BE2C (cell line): ENCODE data around the gene KLF5.

Source experiments
- DNase-seq: peaks from one replicate; pipeline ENCODE4 v3.0.0-alpha.2; 2020
- H3K27me3 ChIP-seq: fragments of 250-450 bp; sonication (Bioruptor Pico); 2 replicates; pipeline ENCODE4 v1.5.1; 2020; ENCODE audit warnings: mild to moderate bottlenecking
- H3K36me3 ChIP-seq: fragments of 250-450 bp; sonication (Bioruptor Pico); 2 replicates; pipeline ENCODE4 v1.5.1; 2020; ENCODE audit warnings: mild to moderate bottlenecking
- H3K4me1 ChIP-seq: fragments of 250-450 bp; sonication (Bioruptor Pico); 2 replicates; pipeline ENCODE4 v1.5.1; 2020
- H3K4me3 ChIP-seq: 2 replicates; pipeline ENCODE4 v1.5.1; 2011; ENCODE audit warnings: low read depth, low read length
- H3K9me3 ChIP-seq: fragments of 250-450 bp; sonication (Bioruptor Pico); 2 replicates; pipeline ENCODE4 v1.5.1; 2020
- TF ChIP-seq, protein P1 (sequence below): IDR thresholded peaks from 2 replicates; pipeline ENCODE4 v1.5.1; 2012; ENCODE audit warnings: mild to moderate bottlenecking, low read depth, low read length

KLF5 gene

DNA sequence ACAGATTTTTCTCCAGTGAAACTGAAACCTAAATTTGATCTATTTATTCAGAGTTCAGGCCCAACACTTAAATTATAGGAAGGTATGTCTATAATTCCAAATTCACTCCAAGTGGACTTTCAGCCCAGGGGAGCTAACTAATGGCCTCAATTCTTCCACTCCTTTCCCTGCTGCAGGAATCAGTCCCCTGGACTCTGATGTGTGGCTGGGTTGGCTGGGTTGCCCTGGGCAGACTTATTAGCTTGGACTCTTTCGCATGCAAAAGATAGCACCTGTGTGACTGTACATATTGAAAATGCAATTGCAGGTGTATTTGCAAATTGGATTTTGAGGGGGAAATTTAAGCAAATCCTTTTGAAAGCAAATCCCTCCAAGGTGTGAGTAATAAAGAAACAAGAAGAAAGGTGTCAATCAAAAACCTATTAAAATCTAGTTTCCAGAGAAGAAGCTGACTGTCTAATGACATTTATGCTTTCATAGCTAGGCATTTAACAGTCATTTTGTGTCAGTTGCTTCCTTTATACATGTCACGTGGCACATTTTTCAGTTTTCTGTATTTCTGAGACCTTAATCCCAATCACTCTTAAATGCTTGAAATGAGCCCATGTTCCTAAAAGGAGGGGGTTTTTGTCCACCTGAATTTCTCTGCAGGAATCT lies 42.7 kb downstream of the KLF5 start:
- Histone ChIP-seq H3K4me1 (no peaks in the 10 kb centered on the region), H3K27me3 (no peaks in the 10 kb centered on the region), H3K9me3 (no peaks in the 10 kb centered on the region), H3K4me3 (no peak overlapping the region), H3K36me3 (no peaks in the 10 kb centered on the region)
- TF ChIP-seq, protein P1, sequence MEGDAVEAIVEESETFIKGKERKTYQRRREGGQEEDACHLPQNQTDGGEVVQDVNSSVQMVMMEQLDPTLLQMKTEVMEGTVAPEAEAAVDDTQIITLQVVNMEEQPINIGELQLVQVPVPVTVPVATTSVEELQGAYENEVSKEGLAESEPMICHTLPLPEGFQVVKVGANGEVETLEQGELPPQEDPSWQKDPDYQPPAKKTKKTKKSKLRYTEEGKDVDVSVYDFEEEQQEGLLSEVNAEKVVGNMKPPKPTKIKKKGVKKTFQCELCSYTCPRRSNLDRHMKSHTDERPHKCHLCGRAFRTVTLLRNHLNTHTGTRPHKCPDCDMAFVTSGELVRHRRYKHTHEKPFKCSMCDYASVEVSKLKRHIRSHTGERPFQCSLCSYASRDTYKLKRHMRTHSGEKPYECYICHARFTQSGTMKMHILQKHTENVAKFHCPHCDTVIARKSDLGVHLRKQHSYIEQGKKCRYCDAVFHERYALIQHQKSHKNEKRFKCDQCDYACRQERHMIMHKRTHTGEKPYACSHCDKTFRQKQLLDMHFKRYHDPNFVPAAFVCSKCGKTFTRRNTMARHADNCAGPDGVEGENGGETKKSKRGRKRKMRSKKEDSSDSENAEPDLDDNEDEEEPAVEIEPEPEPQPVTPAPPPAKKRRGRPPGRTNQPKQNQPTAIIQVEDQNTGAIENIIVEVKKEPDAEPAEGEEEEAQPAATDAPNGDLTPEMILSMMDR: no peak
- DNase-seq: no peak

DNA sequence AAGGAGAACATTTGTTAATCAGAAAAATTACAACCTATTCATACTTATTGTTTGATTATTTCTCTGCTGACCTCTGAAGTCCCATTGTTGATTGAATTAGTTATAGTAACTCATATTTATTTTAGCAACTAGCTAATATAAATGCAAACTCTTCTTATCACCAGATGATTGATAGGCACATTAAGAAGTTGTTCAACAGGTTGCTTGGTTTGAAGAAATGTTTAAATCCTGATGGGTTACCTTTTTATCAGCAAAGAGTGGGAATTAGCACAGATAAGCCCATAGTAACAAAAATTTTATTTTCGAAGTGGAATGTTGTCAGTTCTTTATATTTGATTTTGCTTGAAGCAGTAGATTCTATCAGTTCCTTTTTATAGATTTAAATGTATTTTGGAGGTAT lies 44.4 kb downstream of the KLF5 start:
- Histone ChIP-seq H3K4me3 (no peak overlapping the region), H3K36me3 (no peaks in the 10 kb centered on the region), H3K27me3 (no peaks in the 10 kb centered on the region), H3K9me3 (no peaks in the 10 kb centered on the region), H3K4me1 (no peaks in the 10 kb centered on the region)
- DNase-seq: no peak
- TF ChIP-seq, protein P1: no peak

DNA sequence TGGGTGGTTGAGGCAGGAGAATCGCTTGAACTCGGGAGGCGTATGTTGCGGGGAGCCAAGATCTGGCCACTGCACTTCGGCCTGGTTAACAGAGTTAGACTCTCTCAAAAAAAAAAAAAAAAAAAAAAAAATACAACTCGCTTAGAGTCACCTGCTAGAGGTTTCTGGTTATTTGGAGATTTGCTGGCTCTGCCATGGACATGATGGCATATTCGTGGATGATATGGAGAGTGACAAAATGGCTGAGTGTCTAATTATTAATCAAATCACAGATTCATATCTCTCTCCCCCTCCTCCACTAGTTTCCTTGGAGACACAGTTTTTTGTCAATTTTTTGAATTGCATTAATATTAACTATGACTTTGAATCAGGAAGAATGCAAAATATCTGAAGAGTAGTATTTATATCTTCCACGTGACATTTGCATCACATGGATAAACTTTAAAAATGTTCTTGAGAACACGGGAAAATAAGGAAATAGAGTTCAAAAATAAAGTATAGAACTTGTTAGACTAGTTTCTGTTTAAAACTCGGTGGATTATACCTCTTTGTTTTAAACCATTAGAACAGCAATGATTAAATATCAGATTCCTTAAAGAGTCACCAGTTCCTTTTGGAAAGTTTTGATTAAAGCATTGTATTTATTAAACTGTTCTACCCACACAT lies 47.8 kb downstream of the KLF5 start:
- Histone ChIP-seq H3K36me3 (no peaks in the 10 kb centered on the region), H3K27me3 (no peaks in the 10 kb centered on the region), H3K9me3 (no peaks in the 10 kb centered on the region), H3K4me1 (no peaks in the 10 kb centered on the region), H3K4me3 (no peak overlapping the region)
- TF ChIP-seq, protein P1: no peak
- no peak for DNase-seq

DNA sequence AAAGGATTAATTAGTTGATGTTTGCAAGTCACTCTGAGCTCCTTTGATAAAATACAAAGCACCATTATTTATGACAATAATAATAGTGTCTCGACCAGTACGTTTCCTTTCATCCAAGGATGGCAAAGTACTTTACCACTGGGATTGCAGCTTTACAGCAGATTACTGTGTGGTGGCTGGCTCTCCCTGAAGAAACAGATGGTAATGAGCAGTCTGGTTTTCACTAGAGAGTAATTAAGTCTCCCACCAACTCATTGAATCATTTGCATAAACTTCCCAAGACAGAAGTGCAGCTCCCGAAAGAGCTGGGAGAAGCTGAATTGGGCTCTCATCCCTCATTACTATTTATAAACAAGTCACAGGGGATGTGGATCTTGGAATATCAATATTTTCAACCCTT lies 48.7 kb downstream of the KLF5 start:
- Histone ChIP-seq H3K27me3 (no peaks in the 10 kb centered on the region), H3K4me1 (no peaks in the 10 kb centered on the region), H3K36me3 (no peaks in the 10 kb centered on the region), H3K4me3 (no peak overlapping the region), H3K9me3 (no peaks in the 10 kb centered on the region)
- TF ChIP-seq, protein P1: no peak
- no peak for DNase-seq

DNA sequence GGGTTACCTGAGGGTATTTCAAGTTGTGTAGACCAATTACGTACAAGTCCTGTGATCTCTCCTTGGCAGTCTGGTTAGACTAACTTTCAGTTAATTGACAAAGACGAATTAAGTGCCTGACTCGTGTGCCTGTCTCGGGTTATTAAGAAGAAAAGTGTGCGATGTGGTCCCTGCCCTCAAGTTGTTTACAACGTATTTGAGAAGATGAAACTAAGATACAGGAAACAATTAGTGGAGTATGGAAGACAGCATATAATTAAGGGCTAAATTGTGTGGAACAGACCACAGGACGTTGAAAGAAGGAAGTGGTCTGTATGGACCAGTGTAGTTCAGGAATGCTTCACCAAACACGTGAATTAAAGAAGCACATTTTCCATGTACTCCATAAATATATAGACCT lies 49.2 kb downstream of the KLF5 start:
- no peak for DNase-seq
- no peak overlapping the region for H3K4me3 ChIP-seq
- no peaks in the 10 kb centered on the region for H3K36me3 ChIP-seq
- H3K9me3 ChIP-seq: no peaks in the 10 kb centered on the region
- no peaks in the 10 kb centered on the region for H3K4me1 ChIP-seq
- H3K27me3 ChIP-seq: no peaks in the 10 kb centered on the region
- TF ChIP-seq, protein P1: no peak

DNA sequence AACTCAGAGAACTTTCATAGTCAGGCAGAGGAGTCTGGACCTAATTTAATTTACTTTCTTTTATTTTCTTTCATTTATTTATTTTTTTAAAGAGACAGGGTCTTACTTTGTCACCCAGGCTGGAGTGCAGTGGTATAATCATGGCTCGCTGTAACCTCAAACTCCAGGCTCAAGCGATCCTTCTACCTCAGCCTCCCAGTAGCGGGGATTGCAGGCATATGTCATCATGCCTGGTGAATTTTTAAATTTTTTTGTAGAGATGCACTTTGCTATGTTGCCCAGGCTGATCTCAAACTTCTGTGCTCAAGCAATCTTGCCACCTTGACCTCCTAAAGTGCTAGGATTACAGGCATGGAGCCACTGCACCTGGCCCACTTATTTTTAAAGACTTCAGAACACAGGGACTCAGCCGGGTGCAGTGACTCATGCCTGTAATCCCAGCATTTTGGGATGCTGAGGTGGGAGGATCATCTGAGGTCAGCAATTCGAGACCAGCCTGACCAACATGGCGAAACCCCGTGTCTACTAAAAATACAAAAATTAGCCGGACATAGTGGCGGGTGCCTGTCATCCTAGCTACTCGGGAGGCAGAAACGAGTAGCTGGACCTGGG lies 50.6 kb downstream of the KLF5 start:
- no peak for DNase-seq
- TF ChIP-seq, protein P1: no peak
- no peaks in the 10 kb centered on the region for H3K9me3 ChIP-seq

More for the DNA sequence above, 50.6 kb downstream of the KLF5 start:
- H3K27me3 ChIP-seq: no peaks in the 10 kb centered on the region
- H3K4me3 ChIP-seq: no peak overlapping the region
- no peaks in the 10 kb centered on the region for H3K4me1 ChIP-seq
- no peaks in the 10 kb centered on the region for H3K36me3 ChIP-seq
